ENCODE data around the gene UNC13D.
"Not testable (repeated sequence)": the region's sequence is repeated elsewhere in the genome, so short reads cannot be mapped to it uniquely, and the experiment has no call there.

Gene UNC13D

DNA sequence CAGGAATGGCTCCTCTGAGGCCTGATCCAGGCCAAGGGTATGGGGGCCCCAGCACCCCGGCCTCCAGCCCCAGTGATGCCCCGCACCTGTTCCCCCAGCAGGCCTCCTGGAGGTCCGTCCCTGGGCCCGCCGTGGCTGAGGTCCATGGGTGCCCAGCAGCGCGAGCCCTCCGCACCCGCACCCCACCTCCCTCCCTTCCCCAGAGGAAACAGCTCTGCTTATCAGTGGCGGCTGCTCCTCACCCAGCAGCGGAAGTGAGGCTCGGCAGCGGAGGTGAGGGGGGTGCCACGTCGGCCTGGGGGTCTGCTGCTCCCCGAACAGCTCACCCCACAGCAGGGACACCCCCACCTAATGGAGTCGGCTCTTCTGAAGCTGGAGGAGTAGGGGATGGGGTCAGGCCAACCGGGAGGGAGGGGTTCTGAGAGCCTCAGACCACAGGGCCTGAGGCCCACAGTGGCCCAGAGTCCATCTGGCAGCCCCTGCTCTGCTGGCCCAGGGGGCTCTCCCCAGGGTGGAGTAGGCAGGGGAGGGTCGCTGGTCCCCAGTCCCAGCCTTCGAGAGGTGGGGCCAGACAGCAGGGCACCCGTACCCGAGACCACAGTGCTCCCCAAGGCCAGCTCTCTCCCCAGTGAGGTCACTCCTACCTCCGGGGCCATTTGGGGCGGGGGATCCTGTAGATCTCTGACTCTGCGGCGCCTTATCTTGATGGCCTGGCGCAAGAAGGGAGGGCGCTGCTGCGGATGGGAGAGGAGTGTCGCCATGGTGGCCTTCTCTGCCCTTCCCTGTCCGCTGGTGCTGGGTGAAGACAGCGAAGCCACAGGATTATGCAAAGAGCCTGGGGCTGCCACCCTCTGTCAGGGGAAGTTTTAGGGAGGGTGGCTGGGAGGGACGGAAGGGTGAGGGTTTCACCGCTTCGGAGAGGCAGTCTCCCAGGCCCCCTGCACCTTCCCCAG lies at the start of gene UNC13D:
Gene UNC13D (minus strand): TSS at position 828 of the 953 bp plus-strand sequence. CDS start 67 bp downstream, at position 761.
- H3K9me3 Mint-ChIP-seq = no peaks in the 10 kb centered on the region
- H3K4me3 Mint-ChIP-seq = peak within 1 kb of the TSS; percentile 97
- H3K27me3 Mint-ChIP-seq (ENCODE audit: low read depth) = no peaks in the 10 kb centered on the region
- H3K4me1 Mint-ChIP-seq (ENCODE audit: low read depth) = peaks cover 16% of the 10 kb centered on the region
- H3K36me3 Mint-ChIP-seq (ENCODE audit: low read depth) = peaks cover 42% of the 10 kb centered on the region
- H3K27ac Mint-ChIP-seq = peak within 1 kb of the TSS; percentile 97
- peak; percentile 54 for DNase-seq (ENCODE audit: low spot score)

DNA sequence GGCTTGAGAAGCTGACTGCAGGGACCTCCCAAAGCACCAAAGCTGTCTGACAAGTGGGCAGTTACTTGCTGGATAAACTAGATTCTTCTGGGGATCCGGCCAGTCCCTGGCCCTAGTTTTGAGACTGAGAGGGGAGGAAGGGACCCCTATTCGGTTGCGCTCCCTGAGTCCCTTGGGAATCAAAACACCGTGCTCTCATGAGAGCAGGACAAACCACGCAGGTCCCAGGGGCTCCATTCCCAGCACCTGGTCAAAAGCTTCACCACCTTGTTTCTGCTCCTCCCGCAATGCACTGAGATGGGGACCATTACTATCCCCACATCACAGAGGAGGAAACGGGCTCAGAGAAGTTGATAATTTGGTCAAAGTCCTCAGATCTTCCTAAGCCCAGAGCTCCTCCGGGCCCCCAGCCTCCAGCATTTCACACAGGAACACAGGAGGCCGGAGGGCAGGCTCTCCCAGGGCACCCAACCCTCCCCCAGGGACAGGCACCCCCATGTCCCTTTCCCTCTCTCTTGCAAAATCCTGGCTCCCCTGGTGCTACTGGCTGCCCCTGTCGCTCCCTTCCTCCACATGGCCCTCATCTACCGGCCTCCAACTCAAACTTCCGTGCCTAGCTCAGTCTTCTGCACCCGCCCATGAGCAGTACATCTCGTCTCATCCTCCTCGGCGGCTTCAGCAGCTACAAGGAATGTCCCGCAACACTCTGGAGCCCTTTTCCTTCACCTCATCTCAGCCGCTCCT lies 49.3 kb upstream of the UNC13D start:
- H3K27ac Mint-ChIP-seq = peak overlapping the region; percentile 56
- H3K4me3 Mint-ChIP-seq = peak overlapping the region; percentile 30

DNA sequence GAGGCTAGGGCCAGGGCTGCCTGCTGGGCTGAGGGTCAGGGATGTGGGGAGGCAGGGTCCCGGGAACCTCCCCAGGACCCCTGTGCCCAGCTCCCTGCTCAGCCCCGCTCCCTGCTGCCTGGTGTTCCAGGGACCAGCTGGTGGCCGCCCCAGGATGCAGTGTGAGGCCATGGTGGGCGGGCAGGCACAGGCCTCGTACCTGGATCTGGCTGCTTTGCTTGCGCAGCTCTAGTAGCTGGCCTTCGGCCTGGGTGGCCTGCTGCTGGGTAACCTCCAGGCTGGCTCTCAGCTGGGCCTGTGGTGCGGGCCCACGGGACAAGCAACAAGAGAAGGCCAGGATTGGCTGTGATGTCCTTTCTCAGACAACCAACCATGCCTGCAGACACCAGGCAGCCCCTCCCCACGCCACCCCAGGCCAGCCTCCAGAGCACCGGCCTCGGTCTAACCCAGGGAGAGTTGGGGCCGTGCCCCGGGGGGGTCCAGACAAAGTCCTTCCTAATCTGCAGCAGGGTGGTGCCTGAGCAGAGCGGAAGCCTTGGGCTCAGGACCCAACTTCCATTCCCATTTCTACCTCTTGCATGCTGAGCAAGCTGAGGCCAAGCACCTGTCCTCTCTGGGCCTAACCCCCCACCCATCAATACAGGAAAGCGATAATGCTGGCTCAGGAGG lies 48.5 kb upstream of the UNC13D start:
- H3K4me3 Mint-ChIP-seq = no peak overlapping the region
- no peak for DNase-seq (ENCODE audit: low spot score)
- H3K27ac Mint-ChIP-seq = no peak overlapping the region
- H3K27me3 Mint-ChIP-seq (ENCODE audit: low read depth) = no peaks in the 10 kb centered on the region
- peaks cover 19% of the 10 kb centered on the region for H3K36me3 Mint-ChIP-seq (ENCODE audit: low read depth)
- no peaks in the 10 kb centered on the region for H3K9me3 Mint-ChIP-seq
- peaks cover 19% of the 10 kb centered on the region for H3K4me1 Mint-ChIP-seq (ENCODE audit: low read depth)

More for the DNA sequence above, 49.3 kb upstream of the UNC13D start:
- Mint-ChIP-seq H3K36me3 (ENCODE audit: low read depth) (peaks cover 21% of the 10 kb centered on the region), H3K9me3 (no peaks in the 10 kb centered on the region), H3K27me3 (ENCODE audit: low read depth) (no peaks in the 10 kb centered on the region), H3K4me1 (ENCODE audit: low read depth) (peaks cover 19% of the 10 kb centered on the region)
- no peak for DNase-seq (ENCODE audit: low spot score)

DNA sequence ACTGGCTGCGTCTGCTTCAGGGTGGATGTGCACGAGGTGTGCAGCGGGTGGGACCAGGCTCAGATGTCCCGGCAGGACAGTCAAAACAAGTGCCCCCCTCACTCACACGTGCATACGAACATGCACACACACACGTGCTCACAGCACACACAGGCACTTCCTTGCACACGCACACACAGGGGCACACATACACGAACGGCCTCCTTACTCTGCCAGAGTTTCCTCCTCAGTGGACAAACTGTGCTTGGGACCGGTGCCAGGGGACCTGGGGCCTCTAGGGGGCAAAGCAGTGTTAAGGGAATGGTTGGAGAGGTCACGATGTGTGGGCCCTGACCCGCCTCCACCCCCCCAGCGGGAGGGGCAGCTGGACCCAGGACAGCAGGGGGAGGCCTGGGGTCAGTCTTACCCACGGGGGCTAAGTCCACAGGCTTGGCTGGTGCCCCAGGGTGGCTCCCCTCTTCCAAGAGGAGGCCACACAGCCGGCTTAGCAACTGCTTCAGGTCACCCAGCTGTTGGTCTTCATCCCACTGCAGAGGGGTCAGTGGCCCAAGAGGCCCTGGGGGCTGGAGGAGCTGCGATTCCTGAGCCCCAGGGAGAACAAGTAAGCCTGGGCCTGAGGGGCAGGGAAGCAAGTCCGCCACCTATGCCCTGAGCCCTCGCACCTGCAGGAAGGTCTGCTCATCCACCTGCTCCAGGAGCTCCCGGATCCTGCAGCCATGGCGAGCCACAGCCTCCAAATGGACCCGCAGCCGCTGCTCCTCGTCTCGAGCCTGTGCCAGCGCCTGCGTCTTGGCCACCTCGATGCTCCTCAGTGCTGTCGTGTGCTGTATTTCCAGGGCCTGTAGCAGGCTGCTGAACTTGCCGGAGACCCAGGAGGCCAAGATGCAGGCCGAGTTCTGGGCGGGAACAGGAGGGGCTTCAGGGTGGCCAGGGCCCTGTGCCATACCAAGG lies 47.7 kb upstream of the UNC13D start:
- H3K9me3 Mint-ChIP-seq = no peaks in the 10 kb centered on the region
- no peak overlapping the region for H3K27ac Mint-ChIP-seq
- H3K36me3 Mint-ChIP-seq (ENCODE audit: low read depth) = peaks cover 19% of the 10 kb centered on the region
- no peaks in the 10 kb centered on the region for H3K27me3 Mint-ChIP-seq (ENCODE audit: low read depth)
- H3K4me1 Mint-ChIP-seq (ENCODE audit: low read depth) = peaks cover 14% of the 10 kb centered on the region
- H3K4me3 Mint-ChIP-seq = no peak overlapping the region
- DNase-seq (ENCODE audit: low spot score) = no peak

DNA sequence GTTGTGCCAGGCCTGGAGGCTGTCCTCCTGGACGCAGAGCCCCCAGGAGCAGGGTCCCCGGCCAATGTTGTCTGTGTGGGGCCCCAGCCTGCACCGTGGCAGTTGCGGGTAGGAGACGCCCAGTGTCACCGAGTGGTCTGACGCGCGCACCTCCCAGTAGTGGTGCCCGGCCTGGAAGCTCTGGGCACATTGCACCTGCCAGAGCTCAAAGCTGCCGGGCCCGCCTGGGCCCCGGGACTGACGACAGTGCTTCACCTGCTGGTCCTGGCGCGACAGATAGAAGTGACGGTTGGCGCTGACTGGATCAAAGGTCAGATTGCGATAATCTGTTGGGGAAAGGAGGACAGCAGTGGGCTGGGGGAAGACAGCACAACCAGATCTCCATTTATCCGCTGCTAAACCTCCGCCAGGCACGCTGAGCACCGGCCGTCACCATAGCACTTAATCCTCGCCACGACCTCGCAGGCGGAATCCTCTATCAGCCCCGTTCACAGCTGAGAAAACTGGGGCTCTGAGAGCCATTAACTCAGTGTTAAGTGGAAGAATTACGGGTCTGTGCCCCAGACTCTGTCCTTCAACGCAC lies 46.9 kb upstream of the UNC13D start:
- Mint-ChIP-seq H3K27ac (no peak overlapping the region), H3K9me3 (no peaks in the 10 kb centered on the region), H3K27me3 (ENCODE audit: low read depth) (no peaks in the 10 kb centered on the region), H3K4me1 (ENCODE audit: low read depth) (peaks cover 14% of the 10 kb centered on the region), H3K36me3 (ENCODE audit: low read depth) (peaks cover 19% of the 10 kb centered on the region), H3K4me3 (no peak overlapping the region)
- DNase-seq (ENCODE audit: low spot score) = no peak

DNA sequence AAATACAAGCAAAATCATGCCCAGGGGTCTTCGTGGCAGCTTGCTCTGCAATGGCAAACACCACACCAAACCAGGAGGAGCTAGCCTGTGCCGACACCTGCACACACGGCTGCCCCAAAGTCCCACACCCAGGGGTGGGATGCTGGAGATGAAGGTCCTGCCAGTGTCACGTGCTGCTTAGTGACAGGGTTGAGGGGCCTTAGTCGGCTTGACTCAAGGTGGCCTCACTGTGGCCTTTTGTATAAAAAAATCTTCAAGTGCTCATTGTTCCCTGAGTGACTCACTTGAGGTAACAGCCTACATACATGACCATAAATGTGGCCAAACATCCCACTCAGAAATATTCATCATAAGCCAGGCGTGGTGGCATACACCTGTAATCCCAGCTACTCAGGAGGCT lies 45.2 kb upstream of the UNC13D start:
- Mint-ChIP-seq H3K4me1 (ENCODE audit: low read depth) (peaks cover 5% of the 10 kb centered on the region), H3K27ac (no peak overlapping the region), H3K4me3 (no peak overlapping the region), H3K9me3 (no peaks in the 10 kb centered on the region), H3K27me3 (ENCODE audit: low read depth) (no peaks in the 10 kb centered on the region), H3K36me3 (ENCODE audit: low read depth) (peaks cover 17% of the 10 kb centered on the region)
- DNase-seq (ENCODE audit: low spot score) = no peak

DNA sequence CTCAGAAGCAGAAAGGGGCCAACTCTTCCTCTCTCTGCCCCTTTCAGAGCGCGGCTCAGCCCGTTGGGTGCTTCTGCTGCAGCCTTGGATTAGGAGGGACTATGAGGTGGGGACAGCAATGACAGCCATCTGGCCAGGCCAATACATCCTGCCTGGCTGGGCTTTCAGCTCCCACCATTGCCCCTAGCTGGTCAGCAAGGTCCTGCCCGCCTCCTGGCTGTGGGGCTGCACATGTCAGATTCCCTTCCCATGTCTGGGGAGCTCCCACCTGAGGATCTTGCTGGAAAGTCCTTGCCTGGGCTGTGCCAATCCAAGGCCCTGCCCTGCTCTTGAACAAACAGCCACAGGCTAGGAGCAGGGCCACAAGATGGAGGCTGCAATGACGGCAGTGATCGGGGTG lies 44.3 kb upstream of the UNC13D start:
- H3K36me3 Mint-ChIP-seq (ENCODE audit: low read depth) = peaks cover 13% of the 10 kb centered on the region
- no peak overlapping the region for H3K4me3 Mint-ChIP-seq
- H3K27me3 Mint-ChIP-seq (ENCODE audit: low read depth) = no peaks in the 10 kb centered on the region
- no peaks in the 10 kb centered on the region for H3K9me3 Mint-ChIP-seq
- H3K4me1 Mint-ChIP-seq (ENCODE audit: low read depth) = no peaks in the 10 kb centered on the region
- no peak for DNase-seq (ENCODE audit: low spot score)
- no peak overlapping the region for H3K27ac Mint-ChIP-seq

DNA sequence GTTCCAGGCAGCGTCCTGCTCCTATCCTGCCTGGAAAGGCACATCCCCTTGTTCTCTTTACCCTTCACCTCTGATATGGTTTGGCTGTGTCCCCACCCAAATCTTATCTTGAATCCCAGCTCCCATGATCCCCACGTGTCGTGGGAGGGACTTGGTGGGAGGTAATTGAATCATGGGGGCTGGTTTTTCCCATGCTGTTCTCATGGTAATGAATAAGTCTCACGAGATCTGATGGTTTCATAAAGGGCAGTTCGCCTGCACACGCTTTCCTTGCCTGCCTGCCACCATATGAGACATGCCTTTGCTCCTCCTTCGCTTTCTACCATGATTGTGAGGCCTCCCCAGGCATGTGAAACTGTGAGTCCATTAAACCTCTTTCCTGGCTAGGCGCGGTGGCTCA lies 41.7 kb upstream of the UNC13D start:
- H3K4me1 Mint-ChIP-seq (ENCODE audit: low read depth); H3K27me3 Mint-ChIP-seq (ENCODE audit: low read depth); DNase-seq (ENCODE audit: low spot score); H3K27ac Mint-ChIP-seq; H3K4me3 Mint-ChIP-seq; H3K36me3 Mint-ChIP-seq (ENCODE audit: low read depth); H3K9me3 Mint-ChIP-seq: not testable (repeated sequence)

DNA sequence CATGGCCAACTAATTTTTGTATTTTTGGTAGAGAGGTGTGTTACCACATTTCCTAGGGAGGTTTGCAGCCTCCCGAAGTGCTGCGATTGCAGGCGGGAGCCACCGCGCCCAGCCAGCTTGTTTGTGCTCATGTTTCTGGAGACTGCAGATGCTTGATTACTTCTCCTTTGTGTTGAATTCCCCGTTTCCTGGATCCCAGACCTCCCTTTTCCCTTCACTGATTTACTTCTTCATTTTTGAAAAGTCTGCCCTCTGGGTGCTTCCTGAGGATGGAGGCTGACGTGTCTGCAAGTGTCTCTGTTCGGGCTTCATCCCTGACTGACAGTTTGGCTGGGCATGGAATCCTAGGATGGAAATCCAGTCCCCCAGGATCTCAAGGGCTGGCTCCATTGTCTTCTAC lies 41.2 kb upstream of the UNC13D start:
- Mint-ChIP-seq H3K36me3 (ENCODE audit: low read depth) (peaks cover 3% of the 10 kb centered on the region), H3K27me3 (ENCODE audit: low read depth) (peaks cover 5% of the 10 kb centered on the region), H3K4me1 (ENCODE audit: low read depth) (no peaks in the 10 kb centered on the region), H3K27ac (peak overlapping the region; percentile 52), H3K9me3 (no peaks in the 10 kb centered on the region), H3K4me3 (no peak overlapping the region)
- DNase-seq (ENCODE audit: low spot score) = no peak

DNA sequence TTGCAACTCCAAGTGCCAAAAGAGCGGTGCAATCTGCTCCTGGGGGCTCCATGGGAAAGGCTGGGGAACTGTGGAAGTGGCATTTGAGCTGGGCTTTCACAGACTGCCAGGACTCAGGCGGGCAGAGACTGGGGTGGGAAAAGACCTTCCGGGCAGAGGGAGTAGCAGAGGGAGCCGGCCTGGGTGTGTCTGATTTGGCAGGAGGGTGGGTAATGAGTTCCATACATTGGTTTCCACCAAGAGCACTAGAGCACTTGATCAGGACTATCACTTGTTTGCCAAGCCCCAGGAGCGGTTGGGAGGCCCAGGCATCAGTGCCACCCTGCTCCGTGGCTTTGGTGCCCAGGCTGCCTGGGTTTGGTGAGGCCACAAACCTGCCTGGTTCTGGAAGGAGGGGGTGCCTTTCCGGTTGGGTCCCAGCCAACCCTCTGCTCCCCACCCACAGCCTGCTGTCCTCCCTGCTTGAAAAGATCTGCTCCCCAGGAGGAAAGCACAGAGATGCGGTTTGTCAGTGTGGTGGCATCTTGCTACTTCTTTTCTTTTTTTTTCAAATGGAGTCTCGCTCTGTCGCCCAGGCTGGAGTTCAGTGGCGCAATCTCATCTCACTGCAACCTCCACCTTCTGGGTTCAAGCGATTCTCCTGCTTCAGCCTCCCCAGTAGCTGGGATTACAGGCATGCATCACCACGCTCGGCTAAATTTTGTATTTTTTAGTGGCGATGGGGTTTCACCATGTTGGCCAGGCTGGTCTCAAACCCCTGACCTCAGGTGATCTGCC lies 37.7 kb upstream of the UNC13D start:
- Mint-ChIP-seq H3K4me3 (no peak overlapping the region), H3K36me3 (ENCODE audit: low read depth) (peaks cover 1% of the 10 kb centered on the region)

DNA sequence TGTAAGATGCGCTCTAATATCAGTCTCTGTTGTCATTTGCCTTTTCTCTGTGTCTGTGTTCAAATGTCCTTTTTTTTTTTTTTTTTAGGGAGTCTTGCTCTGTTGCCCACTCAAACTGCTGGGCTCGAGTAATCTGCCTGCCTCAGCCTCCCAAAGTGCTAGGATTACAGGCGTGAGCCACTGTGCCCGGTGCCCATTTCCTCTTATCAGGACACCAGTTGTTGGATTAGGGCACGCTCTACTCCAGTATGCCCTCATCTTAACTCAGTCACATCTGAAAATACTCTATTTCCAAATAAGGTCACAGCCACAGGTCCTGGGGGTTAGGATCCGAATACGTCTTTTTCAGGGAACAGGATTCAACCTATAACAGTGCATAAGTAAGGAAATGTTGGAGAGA lies 36.1 kb upstream of the UNC13D start:
- Mint-ChIP-seq H3K9me3 (no peaks in the 10 kb centered on the region), H3K4me3 (peak overlapping the region; percentile 8), H3K27me3 (ENCODE audit: low read depth) (peaks cover 14% of the 10 kb centered on the region), H3K27ac (no peak overlapping the region), H3K36me3 (ENCODE audit: low read depth) (peaks cover 4% of the 10 kb centered on the region), H3K4me1 (ENCODE audit: low read depth) (peaks cover 19% of the 10 kb centered on the region)
- no peak for DNase-seq (ENCODE audit: low spot score)

More for the DNA sequence above, 37.7 kb upstream of the UNC13D start:
- H3K4me1 Mint-ChIP-seq (ENCODE audit: low read depth) = peaks cover 8% of the 10 kb centered on the region
- H3K27me3 Mint-ChIP-seq (ENCODE audit: low read depth) = peaks cover 14% of the 10 kb centered on the region
- no peak for DNase-seq (ENCODE audit: low spot score)
- no peak overlapping the region for H3K27ac Mint-ChIP-seq
- H3K9me3 Mint-ChIP-seq = no peaks in the 10 kb centered on the region

Data from T-helper 2 cell treated with Interferon-gamma antibody and Interleukin-4, amounts not matched to agents 5 μg/mL and 100 μg/mL, for 36 hours (primary cell).